ENCODE results near the gene CTDSP2. TPM values are rescaled to one million over a fixed set of nuclear protein-coding genes. Genes with fewer than 3 reads are reported as not detected.

CTDSP2 gene
- polyA plus RNA-seq, 1 of the 3 experiments (the other 2 are of a cell fraction) = 119 TPM

DNA sequence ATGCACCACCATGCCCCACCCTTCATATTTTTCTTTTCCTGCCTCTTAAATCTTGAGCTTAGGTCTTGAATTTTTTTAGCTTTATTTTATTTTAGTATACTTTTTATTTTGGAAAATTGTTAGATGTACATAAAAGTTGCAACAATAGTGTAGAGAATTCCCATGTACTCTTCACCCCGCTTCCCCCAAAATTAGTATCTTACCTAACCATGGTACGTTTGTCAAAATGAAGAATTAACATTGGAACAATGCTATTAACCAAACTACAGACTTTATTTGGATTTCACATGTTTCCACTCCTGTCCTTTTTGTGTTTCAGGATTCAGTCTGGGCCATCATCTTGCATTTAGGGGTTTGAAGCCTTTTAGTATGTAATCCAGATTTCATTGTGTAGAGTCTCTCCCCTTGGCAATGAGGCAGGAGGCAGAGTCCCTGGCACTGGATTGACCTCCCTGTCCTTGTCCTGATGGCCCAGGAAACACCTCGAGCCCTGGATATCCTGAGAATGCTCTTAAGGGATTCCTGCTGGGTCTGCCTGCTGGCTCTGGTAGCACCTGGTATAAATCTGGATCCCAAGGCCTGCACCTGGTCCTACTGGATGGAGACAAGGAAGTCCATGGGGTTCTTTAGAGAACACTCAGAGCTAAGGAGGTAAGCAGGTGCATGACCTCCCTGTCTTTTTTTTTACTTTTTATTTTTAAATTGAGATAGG is 19.9 kb upstream of the CTDSP2 start:
- H3K4me3 ChIP-seq (ENCODE audit: low read depth in 2 of 2, low read length in 1 of 2) = no peak overlapping the region
- no peaks in the 10 kb centered on the region for H3K9me3 ChIP-seq
- no peaks in the 10 kb centered on the region for H3K36me3 ChIP-seq (replicated peaks in 1 of 2; ENCODE audit: control insufficient read depth in 1 of 2, insufficient read depth in 2 of 2, low read length in 1 of 2)
- no peaks in the 10 kb centered on the region for H4K20me1 ChIP-seq (ENCODE audit: insufficient read depth)
- peaks cover 0 to 19% of the 10 kb centered on the region in 2 experiments; a peak in 1 of 4 replicates for H3K4me1 ChIP-seq (ENCODE audit: control insufficient read depth in 1 of 2, insufficient read depth in 2 of 2, low read depth in 1 of 2, low read length in 1 of 2)
- no peak overlapping the region for H3K9ac ChIP-seq
- CTCF ChIA-PET = interaction anchor here (1.0 to 4.0 kb wide), 3 partner anchors 14 to 38 kb away, joined by 3 to 14 read pairs (median 3); no protein-coding TSS in a partner anchor
- DNase-seq = no peak
- no peak overlapping the region for H2AFZ ChIP-seq (ENCODE audit: low read depth)
- H3K79me2 ChIP-seq (ENCODE audit: insufficient read depth) = no peaks in the 10 kb centered on the region
- WGBS (ENCODE audit: low lambda C conversion rate) = 79% methylated on average over 3 of the region's 3 CpGs
- no peaks in the 10 kb centered on the region for H3F3A ChIP-seq (replicated peaks; ENCODE audit: insufficient read depth)
- POLR2A ChIA-PET = interaction anchor here (1.1 kb wide), 1 partner anchor 21 kb away, joined by 4 read pairs; no protein-coding TSS in a partner anchor
- no peak overlapping the region for H3K4me2 ChIP-seq
- H3K9me2 ChIP-seq = no peaks in the 10 kb centered on the region
- TF ChIP-seq JUND (IDR thresholded peaks at IDR 0.05) (no peak), RFX5 (IDR thresholded peaks at IDR 0.05; ENCODE audit: low read length) (no peak), FOSL2 (IDR thresholded peaks at IDR 0.05; ENCODE audit: borderline replicate concordance, low read depth) (no peak), GATA2 (CRISPR knock-in tag; IDR thresholded peaks at IDR 0.05) (no peak)
- H3K27me3 ChIP-seq (ENCODE audit: insufficient read depth) = no peaks in the 10 kb centered on the region
- H3K27ac ChIP-seq (ENCODE audit: low read depth in 2 of 2, low read length in 1 of 2) = no peak overlapping the region

DNA sequence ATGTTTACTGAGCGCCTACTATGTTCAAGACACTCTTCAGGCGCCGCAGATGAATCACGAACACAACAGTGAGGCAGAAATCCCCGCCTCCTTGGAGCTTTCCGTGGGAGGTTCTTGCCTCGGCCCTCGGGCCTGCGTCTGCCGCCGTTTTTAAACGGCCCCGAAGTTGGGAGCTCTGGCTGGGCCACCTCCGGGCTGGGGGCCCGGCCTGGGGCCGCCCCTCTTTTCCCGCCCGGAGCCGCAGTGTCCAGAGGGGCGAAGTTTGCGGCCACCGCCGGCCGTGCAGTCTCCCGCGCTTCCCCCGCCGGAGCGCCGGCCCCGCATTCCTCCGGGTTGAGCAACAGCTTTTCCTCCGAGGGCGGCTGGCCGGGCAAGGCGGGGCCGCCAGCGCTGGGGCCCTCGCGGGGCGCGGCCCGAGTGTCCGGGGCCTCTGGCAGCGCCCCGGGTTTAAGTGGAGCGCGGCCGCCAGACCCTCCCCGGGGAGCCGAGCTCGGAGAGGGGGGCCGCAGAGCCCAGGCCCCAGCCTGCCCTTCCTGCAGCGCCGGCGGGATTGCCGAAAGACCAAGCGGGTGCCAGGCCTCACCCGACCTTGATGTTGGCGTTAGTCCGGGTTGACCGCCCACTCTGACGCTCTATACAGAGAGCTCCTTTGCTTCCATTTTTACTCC is 18.7 kb upstream of the CTDSP2 start:
- H3K4me3 ChIP-seq (ENCODE audit: low read depth in 2 of 2, low read length in 1 of 2) = no peak overlapping the region
- WGBS (ENCODE audit: low lambda C conversion rate) = 78% methylated on average over 43 of the region's 63 CpGs
- POLR2A ChIA-PET = interaction anchor here (1.4 kb wide), 1 partner anchor 9 kb away, joined by 4 read pairs; no protein-coding TSS in a partner anchor
- no peaks in the 10 kb centered on the region for H3F3A ChIP-seq (replicated peaks; ENCODE audit: insufficient read depth)
- CTCF ChIA-PET = interaction anchor here (1.1 to 1.6 kb wide), 3 partner anchors 14 to 35 kb away, joined by 3 to 5 read pairs (median 3); no protein-coding TSS in a partner anchor
- no peak for TF ChIP-seq POLR2AphosphoS5 (IDR thresholded peaks at IDR 0.05; ENCODE audit: low read depth, low read length)
- TF ChIP-seq EZH2phosphoT487 (IDR thresholded peaks at IDR 0.05; ENCODE audit: borderline replicate concordance, low read depth) = no peak
- TF ChIP-seq ZBTB33 (IDR thresholded peaks at IDR 0.05; ENCODE audit: borderline replicate concordance, low read depth) = no peak
- no peak for TF ChIP-seq SMC3 (IDR thresholded peaks at IDR 0.05; ENCODE audit: low read depth, low read length)
- TF ChIP-seq FOSL2 (IDR thresholded peaks at IDR 0.05; ENCODE audit: borderline replicate concordance, low read depth) = no peak
- no peak for TF ChIP-seq NRF1 (IDR thresholded peaks at IDR 0.05; ENCODE audit: low read depth, low read length)
- TF ChIP-seq ELF1 (IDR thresholded peaks at IDR 0.05) = no peak
- no peak for TF ChIP-seq MEF2A (IDR thresholded peaks at IDR 0.05; ENCODE audit: borderline replicate concordance, low read depth)
- no peak for TF ChIP-seq TAF1 (IDR thresholded peaks at IDR 0.05; ENCODE audit: borderline replicate concordance, low read depth, low read length)
- TF ChIP-seq CHD2 (IDR thresholded peaks at IDR 0.05; ENCODE audit: low read length, partially characterized antibody) = no peak
- H3K9ac ChIP-seq = no peak overlapping the region
- H3K4me1 ChIP-seq (ENCODE audit: control insufficient read depth in 1 of 2, insufficient read depth in 2 of 2, low read depth in 1 of 2, low read length in 1 of 2) = peaks cover 0 to 19% of the 10 kb centered on the region in 2 experiments; a peak in 1 of 4 replicates
- no peak overlapping the region for H2AFZ ChIP-seq (ENCODE audit: low read depth)
- DNase-seq = no peak
- H3K79me2 ChIP-seq (ENCODE audit: insufficient read depth) = no peaks in the 10 kb centered on the region
- no peaks in the 10 kb centered on the region for H3K27me3 ChIP-seq (ENCODE audit: insufficient read depth)
- no peaks in the 10 kb centered on the region for H4K20me1 ChIP-seq (ENCODE audit: insufficient read depth)
- no peaks in the 10 kb centered on the region for H3K36me3 ChIP-seq (replicated peaks in 1 of 2; ENCODE audit: control insufficient read depth in 1 of 2, insufficient read depth in 2 of 2, low read length in 1 of 2)
- H3K27ac ChIP-seq (ENCODE audit: low read depth in 2 of 2, low read length in 1 of 2) = no peak overlapping the region; a peak in 1 of 4 replicates
- H3K9me3 ChIP-seq = no peaks in the 10 kb centered on the region
- no peak overlapping the region for H3K4me2 ChIP-seq
- H3K9me2 ChIP-seq = no peaks in the 10 kb centered on the region
